Brain pericyte (primary cell): Measurements from ENCODE around the gene HS6ST2.

Source experiments
- DNase-seq: peaks from one replicate; pipeline ENCODE4 v3.0.0-alpha.2; 2012; ENCODE audit warnings: low read depth, low spot score

The HS6ST2 gene

DNA sequence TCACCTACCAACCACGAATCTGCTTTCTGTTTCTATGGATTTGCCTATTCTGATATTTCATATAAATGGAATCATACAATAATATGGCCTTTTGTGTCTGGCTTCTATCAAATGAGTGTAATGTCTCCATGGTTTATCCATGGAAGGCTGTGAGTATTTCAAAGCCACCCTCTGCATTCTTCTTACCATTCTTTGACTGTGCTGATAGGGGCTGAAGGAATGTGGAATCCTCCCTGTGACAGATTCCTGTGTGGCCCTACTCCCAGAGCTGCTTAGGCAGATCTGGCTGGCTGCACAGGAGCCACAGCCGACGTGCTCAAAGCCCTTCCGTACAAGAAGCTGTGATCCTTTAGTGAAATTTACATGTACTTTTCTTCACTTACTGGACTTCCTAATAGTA is 163.2 kb downstream of the HS6ST2 start:
- no peak for DNase-seq

DNA sequence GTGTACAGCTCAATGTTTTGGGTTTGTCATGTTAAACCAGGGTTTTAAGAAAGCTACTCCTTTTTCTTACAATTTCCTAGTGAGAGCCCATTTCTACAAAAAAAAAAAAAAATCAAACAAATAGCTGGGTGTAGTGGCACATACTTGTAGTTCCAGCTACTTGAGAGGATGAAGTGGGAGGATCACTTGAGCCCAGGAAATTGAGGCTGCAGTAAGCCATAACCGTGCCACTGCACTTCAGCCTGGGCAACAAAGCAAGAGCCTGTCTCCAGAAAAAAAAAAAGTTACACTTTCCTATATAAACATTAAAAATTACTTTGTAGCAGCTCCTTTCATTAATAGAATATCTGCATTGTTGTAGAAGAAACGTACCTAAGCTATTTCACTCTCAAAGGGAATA is 166.7 kb downstream of the HS6ST2 start:
- no peak for DNase-seq

DNA sequence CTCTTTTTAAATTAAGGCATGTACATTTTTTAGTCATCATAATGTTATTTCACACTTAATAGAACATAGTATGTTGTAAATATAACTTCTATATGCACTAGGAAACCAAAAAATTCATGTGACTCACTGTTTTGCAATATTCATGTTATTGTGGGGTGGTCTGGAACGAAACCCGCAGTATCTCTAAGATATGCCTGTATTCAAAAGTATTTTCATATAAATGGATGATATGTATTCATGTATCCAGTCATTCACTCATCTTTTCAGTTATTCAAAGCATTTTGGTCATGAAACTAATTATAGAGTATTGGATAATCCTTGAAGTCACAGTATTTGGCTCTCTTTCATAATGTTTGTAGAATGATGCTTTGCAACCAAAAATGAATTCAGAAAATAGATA is 168.1 kb downstream of the HS6ST2 start:
- no peak for DNase-seq

DNA sequence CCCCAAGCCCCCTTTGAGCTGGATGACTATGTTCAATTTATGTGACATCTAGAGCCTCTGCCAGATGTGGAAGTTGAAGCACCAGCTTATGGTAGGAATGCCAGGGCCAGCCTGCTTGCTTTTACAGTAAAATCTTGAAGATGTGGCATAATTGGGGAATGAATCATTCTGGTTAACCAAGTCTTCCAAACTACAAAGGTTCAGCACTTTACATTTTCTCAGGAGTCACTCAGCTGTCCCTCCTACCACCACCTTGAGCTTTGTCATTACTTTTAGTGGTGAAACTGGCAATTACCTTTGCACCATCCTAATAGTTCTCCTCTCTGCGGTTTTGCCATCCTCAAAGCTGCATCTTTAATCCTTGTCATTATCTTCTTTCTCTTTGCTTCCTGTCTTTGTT is 172.2 kb downstream of the HS6ST2 start:
- DNase-seq, result no peak

DNA sequence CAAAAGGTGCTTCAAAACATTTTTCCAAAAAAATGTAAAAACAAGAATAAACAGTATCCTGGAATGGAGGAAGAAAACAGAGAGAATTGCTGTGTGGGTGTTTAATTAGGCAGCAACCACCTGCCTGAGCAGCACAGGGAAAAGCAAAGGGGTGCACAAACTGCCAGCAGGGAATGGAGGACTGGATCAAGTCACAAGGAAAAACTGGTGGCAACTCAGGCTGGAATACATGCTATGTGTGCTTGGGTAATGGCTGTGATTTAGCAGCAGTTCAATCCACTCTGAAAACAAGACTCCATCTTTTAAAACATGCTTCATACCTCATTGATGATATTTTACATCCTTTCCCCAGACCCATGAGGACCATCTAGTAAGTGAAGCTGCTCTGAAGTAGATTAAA is 179.5 kb downstream of the HS6ST2 start:
- no peak for DNase-seq

DNA sequence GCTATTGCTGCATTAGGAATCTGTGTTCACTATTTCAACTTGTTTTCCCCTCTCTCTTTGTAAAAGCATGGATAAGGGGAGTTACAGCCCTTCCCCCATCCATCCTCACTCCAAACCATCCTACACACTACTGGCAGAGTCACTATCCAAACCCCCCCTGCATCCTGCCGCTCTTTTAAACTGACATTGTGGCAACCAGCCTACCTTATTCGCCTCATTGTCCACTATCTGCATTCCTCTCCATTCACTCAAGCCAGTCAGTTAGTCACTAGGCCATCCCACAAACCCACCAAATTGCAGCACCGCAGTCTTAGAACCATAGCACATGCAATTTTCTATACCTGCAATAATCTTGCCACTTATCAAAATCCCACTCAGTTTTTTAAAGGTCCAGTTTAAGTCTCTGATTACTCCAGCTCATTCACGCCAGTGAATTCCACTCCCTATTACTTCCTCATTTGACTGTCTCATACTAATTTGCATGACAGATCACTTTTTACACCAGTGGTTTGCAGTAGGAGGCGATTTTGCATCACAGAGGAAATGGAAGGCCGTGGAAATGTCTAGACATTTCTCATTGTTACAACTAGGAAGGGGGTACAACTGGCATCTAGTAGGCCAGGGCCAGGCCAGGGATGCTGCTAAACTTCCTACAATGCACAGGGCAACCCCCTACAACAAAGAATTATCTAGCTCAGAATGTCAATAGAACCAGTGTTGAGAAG is 181.8 kb downstream of the HS6ST2 start:
- DNase-seq, result no peak

DNA sequence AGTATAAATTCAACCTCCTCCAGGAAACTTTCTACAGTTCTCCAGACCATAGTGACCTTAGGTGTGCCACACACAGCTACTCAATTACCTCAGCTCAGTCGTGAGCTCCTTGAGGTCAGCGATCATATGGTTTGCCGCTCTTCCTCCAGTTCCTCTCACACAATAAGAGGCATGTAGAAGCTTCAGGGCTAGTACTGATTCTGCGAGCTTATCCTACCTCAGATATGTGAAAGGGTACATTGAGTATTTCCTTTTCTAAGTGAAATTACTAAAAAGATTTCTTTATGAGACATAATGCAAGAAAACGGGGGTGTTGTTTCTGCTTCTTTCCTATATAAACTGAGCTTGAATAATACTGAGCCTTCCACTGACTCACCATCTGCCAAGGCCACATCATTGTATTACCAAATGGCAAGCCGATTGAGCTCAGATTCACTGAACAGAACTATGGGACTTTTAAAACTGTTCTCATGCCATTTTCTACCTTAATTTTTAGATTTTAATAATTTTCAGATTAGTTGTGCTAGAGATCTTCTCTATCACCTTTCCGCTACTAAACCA is 183.1 kb downstream of the HS6ST2 start:
- no peak for DNase-seq

DNA sequence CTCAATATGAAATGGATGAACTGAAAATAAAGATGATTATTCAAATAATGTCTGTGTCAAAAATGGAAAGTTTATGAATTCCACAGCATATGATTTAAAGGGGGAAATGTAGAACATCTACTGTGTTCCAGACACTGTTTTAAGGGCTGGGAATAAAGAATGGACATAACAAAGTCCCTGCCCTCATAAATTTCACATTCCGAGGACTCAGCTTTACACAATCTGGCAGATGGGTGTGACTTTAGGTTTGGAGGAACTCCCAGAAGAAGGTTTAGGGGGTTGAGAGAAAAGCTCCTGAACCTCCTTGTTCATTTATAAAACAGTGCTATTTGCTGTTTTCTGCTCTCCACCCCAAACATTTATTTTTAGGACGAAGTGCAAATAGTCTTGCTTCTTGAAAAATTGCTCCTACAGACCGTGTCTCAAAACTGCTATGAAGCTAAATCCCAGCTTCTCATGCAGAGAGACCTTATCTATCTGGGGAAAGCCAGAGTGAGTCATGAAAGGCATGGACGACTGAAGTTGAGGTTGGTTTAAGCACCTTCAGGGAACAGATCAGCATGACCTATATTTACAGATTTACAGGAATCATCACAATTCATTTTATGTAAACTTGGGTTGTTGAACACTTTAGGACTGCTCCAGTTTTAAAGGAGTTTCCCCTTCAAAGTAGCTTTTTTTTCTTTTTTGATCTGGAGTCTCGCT is 184.3 kb downstream of the HS6ST2 start:
- no peak for DNase-seq

DNA sequence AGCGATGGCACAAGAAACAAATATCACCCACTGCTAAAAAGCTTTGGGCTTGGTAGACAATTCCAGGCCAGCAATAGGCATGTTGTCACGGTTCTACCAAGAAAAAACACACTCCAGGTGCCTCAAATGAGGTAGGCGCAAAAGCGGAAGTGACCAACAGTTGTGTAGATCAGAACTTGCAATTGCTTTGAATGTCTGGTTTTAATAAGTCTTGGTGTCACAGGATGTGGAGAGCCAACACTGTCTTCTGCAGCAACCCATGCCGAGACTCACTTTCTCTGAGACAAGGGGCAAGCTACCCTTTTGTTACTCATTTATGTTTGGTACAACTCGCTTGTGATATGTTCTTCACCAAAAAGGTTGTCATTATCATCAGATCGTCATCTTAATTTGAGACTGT is 188.8 kb downstream of the HS6ST2 start:
- no peak for DNase-seq

DNA sequence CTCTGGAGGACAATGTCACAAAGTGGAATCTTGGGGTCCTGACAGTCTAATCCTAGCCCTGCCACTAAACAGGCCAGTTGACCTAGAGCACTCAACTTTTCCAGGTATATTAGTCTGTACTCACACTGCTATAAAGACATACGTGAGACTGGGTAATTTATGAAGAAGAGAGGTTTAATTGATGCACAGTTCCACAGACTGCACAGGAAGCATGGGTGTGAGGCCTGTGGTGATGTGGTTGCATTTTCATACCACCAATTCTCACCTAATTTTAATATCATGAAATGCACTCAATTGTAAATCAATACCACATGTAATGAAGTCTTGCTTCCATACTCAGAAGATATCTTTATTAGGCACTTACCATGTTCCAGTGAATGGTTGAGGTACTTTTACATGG is 192.0 kb downstream of the HS6ST2 start:
- no peak for DNase-seq

DNA sequence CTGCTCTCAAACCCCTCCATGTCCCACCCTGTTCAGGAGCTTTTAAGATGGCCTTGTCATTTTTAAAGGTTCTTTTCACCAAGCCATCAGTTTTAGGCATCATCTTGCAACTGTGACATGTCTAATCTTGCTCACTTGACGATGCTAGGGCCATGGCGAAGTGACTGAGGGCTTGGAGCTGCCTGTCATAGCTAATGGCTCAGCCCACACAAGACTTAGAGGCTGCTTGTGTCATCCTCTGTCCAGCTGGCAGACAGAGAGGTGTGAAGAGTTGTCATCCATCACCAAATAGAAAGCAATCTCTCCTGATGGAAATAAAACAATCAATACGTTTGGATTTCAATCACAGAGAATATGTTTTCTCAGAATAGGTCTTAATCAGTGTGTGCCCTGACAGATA is 194.9 kb downstream of the HS6ST2 start:
- DNase-seq, result no peak

DNA sequence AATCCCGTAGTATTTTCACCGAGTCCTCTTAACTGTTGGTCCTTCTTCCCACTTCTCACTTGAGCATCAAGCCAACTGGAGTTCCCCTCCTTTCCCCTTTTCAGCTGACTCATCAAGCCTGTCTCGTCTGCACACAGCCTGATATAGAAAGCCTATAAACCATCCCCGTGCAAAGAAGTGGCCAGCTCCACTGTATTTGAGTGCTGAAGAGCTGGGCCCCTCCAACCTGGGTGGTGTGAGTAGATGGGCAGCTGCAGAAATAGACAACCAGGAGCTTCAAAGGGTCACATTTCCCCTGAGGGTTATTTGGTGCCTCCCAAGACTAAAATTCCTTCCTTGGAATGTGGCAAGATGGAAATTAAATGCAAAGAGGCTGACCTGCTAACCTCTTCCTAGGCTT is 199.7 kb downstream of the HS6ST2 start:
- no peak for DNase-seq

DNA sequence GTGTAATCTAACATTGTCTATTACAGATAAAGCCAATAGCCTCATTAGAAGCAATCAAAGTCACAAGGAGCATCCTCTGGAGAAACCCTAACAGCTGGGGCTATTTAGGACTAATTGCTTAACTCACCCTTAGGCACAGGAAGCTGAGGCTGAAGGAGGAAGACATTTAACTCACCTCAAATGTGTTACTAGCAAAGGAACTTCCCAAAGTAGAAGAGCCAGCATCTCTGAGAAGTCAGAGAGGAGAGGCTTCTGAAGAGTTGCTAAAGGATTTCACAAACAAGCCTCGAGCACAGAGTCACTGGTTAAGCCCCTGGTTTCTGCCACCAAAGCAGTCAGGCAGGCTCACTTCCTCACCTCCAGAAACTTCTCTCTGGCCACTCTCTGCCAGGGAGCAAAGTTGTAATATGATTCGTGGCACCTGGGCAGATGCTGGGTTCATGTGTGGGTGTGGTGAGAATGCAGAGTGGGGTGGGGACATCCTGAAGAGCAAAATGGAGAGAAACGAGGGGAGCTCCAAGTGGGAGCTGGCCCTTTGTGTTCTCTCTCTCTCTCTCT is 201.3 kb downstream of the HS6ST2 start:
- no peak for DNase-seq

DNA sequence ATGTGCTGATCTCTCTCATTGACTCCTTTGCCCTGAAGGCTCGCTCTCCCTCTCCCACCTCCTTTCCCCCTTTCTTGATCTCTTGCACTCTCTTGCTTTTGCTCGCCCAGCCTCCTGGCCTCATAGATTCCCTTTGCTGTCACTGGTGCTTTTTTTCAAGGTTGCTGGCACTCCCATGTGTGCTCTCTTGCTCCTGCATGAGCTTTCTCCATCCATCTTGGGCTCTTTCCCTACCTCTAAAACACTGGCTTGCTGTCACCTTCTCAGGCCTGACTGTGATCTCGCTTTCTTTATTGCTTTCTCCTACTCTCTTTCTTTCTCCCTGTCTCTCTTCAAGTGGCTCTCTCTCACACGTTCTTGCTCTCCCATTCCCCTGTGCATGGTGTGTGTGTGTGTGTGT is 202.0 kb downstream of the HS6ST2 start:
- no peak for DNase-seq

DNA sequence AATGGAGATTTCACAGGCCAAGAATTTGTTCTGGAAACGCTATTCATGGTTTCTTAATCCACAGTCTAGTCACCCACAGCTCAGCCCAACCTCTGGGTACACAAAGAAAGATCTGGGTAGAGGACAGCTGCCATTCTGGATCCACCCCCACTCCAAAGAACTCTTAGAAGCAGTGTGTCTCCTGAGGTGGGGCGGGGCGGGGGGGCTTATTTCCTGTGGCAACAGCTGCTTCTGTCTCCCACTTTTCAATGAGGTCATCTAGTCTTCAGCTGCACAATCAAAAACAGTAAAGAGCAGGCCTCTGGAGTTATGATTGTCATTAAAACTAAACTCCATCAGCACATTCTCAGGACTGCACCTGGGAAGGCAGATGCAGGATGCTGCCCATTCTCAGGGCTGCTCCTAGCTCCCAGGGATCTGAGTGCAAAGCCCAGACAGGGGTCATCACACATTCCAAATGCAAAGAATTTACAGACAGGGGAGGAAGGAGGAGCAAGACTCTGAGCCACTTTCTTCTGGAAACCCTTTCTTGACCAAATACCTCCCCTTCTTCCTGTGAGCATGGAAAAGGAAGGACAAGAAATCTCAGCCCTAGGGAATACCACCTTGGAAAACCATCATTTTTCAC is 207.3 kb downstream of the HS6ST2 start:
- no peak for DNase-seq

DNA sequence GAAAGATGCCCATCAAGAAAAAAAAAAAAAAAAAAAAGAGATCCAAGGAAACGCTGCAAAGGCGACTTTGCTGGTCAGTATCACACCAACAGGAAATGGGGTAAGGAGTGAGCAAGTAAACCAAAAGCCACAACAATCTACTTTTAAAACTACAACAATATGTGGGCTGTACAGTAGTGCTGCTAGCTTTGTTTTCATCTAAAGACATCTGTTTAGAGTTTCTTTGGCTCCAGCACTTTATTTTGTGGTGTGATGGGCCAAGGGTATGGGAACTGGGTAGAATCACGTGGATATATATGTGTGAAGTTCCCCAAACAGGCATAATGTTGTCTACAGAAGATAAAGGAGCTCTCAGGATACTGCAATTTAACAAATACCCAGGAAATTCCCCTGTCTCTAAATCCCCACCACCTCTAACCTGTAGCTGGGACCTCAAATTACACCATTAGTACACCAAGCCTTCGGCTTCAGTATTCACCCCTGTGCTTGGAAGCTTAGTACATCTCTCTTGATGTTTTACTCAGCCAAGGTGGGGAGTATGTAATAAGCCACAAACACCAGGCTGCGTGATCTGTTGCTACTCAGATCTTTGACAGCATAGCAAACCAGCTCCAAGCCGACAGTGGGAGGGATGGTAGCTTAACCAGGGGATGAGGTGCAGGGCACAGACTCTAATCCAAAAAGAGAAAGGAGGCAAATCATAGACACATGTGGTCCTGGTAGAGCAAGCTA is 207.9 kb downstream of the HS6ST2 start:
- DNase-seq, result no peak

DNA sequence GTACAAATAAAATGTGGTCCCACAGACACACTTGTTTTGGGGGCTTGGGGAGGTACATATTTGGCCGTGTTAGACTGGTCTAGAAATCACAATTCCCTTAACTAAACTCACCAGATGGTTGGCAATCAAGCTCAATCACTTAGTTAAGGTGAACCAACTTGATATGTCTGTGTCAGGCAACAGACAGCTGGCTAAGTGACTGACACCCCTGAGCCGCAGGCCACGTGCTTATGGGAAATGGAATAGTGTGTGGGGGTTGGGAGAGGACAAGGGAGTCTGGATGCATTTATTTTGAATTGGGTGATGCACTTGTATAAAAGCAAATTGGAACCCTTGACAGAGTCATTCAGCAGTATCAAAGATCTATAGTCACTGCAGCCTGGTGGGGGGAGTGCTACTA is 209.0 kb downstream of the HS6ST2 start:
- no peak for DNase-seq

DNA sequence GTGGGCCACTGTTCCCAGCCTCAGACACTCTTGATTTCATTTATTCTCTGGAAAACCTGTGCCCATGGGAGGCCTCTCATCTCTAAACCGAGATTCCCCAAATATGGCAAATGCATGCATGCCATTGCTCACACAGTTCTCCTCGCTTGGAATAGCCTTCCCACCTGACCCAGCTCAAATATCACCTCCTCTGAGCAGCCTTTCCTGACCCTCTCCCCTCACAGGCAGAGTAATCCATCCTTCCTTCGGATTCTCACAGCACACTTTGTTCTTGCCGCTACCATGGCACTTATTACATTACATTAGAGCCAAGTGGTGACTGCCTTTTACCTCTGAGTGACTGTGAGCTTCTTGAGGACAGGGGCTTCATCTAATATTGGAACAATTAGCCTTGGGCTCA is 209.5 kb downstream of the HS6ST2 start:
- no peak for DNase-seq

DNA sequence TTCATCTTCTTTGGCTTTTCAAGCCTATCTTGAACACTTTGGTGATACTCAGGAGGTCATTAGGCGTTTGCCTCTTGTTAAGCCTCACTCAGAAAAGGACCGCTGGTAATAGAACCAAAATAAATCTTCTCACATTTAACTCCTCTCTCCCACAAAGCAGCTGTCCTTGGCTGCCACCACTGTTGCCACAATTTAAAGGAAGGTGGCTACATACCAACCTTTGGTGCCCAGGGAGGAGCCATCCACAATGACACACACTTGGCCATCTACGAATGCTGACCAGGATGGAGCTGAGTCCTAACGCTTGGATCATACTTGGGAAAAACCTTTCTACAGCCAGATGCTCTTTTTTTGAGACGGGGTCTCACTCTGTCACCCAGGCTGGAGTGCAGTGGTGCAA is 210.2 kb downstream of the HS6ST2 start:
- DNase-seq, result no peak

DNA sequence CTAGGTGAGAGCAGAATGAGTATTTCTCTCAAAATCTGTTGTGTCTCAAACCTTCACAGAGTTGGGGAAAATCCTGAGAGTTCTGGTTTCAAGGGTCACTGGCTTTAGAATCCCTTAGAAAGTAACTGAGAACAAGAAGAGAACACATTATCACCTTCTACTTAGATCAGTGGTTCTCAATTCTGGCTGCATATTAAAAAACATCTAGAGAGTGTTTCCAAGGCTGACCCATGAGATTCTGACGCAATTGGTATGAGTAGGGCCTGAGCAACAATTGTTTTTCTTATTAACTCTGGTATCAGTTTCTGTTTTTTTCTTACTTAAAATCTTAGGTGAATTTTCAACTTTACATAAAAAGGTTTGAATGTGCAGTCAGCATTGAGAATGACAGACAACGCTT is 212.8 kb downstream of the HS6ST2 start:
- DNase-seq, result no peak

DNA sequence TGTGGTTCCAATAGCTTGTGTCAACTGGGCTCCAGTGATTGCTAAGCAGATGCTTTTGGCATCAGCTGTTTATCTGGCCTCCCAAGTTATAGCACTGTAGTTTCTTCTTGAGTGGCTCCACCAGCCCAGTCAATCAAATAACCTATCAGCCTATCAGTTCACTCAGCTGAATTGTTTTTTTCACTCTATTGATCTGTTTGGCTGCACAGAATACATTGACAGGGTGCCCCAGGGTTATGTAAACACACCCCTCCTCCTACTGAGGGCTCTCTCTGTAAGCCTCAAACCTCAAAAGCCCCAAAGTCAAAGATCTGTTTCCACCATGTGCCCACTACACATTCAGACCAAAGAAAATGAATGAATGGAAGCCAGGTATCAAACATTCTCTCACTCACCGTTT is 214.0 kb downstream of the HS6ST2 start:
- no peak for DNase-seq

DNA sequence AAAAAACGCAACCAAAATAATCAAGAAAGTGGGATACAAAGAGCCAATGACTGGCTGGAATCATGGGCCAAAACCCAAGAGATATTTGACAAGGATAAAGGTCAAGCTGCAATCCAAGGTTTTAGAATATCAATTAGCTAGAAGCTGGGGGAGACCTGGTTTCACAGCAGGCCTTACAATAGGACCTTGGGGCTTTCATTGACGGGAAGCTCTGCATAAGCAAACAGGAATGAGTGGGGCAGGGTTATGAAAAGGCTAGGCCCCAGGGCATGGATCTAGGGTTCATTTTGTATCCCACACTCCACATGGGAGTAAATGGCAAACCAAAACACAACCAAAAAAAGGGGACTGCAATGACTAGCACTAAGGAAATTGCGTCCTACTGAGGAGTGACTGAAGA is 215.3 kb downstream of the HS6ST2 start:
- DNase-seq, result no peak
